Measurements from ENCODE around the gene MTUS2.

The MTUS2 gene

DNA sequence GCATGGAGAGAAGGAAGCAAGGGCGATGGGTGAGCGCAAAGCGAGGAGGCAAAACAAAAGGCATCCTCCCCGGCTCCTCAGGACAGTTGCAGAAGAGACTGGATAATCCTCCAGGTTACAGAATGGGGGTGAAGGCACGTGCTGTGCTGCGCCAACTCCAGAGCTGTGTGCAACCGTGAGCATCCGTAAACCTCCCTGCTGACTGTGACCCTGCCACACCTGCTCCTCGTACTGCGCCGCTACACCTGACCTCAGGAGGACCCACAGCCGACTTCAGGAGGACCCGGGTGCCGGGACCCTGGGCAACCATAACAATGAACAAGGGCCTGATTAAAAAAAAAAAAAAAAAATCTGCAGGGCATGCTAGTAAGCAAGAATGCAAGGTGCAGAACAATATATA is 706.6 kb downstream of the MTUS2 start:
- DNase-seq (ENCODE audit: low spot score): no peak

DNA sequence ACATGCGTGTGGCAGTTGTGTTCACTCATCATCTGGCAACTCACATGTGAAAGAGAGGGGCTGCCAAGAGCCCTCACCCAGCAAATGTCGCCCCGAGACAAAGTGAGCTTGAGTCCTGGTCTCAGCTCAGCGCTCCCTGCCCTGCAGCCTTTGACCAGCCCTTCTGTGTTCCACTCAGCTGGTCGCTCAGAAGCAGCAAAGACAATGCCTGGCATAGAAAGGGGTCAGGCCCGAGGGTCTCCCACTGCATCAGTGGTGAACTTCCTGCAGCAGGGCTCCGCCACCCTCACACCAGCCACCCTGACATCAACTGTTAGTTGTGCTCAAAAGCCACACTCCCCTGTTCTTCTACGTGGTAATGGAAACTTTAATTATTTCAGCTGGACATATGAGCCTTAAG is 707.4 kb downstream of the MTUS2 start:
- no peak for DNase-seq (ENCODE audit: low spot score)

DNA sequence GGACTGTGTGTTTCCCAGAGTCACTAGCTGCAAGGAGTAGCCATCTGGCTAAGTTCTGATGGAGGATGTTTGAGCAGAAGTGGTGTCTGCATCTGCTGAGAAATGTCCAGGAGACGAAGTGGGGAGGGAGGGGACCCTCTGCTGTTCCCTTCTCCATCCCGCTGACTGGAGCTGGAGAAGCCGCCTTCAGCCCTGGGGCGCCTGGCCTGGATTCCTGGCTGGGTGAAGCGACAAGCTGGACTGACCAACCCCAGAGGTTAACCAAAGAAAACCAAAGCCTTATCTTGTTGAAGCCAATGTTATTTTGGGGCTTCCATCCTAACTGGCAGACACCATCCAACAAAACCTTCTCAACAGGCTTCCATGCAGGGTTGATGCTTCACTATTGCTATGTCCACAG is 707.8 kb downstream of the MTUS2 start:
- DNase-seq (ENCODE audit: low spot score): no peak

DNA sequence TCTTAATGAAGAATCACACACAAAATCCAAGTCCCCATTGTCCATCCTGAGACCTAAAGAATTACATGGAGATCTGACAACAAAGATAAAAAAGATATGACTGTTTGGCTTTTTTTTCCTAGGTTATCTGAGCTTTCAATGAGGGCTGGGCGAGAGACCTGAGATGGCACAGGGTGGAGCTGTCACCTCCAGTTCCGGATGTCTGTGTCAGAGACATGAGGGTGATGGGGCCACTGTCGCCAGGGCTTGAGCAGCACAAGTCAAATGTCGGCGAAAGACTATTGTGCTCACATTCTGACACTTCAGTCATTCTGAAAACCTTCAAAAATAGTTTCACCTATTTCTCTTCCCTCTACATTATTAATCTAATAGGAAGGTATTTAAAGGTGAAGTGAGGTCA is 709.6 kb downstream of the MTUS2 start:
- DNase-seq (ENCODE audit: low spot score): no peak

DNA sequence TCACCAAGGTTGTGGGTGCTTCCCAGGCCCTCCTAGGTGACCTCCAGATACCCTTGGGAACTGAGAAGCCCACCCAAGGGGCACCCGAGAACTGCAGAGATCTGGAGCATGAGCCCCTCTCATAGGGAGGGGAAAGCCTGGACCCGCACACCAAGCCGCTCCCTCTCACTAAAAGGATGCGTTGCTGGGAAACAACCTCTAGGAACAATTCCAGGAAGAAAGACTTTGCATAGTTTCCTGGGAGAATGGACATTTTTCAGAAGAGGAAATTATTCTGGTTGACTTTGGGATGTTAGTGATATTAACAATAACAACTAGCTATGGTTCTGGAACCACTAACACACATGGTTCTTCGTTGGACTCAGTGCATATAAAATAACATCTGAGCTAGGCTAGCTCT is 710.8 kb downstream of the MTUS2 start:
- no peak for DNase-seq (ENCODE audit: low spot score)

DNA sequence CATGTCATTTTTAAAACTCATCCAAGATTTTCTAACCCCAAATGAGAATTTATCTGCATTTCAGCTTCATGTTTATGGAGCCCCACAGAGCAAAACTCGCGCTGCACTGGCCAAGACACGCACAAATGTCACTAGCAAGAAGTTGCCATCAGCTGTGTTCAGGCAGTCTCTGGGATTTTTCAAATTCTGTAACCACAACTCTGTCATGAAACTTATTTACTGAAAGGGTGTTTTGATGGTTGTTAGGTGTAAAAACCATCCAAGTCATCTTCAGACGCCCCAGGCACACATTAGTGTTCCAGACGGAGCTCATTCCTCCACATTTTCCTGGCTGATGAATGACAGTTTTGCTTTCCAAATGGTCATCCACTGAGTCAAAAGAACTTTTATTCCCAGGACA is 712.0 kb downstream of the MTUS2 start:
- no peak for DNase-seq (ENCODE audit: low spot score)

DNA sequence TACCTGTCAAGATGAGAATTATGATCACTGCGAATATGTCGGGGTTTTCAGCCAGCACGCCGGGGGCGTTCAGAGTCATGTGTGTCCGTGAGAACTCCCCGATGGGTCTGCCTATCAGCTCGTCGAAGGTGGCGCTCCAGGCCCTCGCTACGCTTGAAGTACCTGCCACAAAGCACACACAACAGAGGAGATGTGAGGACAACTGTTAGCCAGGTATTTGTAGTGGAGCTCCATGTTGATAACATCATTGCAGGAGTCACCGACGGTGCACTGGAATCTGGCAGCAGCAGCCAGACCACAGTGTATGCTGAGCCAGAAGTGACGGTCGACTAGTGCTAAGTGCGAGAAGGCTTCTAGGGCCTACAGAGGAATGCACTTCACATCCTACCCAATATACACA is 712.7 kb downstream of the MTUS2 start:
- no peak for DNase-seq (ENCODE audit: low spot score)

DNA sequence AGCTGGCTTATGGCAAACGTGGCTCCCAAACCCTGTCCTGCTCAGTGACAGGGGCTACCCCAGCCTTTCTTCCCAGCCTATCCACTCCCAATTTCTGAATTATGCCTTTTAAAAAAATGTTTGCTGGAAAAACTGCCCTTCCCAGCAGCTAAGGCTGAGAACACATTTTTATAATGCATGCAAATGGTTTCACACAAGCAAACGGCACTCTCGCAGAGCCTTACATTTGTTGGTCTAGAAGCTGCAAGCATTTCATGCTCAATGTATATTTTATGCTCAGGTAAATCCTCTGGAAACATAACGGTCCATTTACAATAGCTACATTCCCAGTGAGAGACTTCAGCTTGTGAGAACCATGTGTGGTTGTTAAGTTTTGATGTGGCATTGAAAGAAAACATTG is 713.9 kb downstream of the MTUS2 start:
- no peak for DNase-seq (ENCODE audit: low spot score)

DNA sequence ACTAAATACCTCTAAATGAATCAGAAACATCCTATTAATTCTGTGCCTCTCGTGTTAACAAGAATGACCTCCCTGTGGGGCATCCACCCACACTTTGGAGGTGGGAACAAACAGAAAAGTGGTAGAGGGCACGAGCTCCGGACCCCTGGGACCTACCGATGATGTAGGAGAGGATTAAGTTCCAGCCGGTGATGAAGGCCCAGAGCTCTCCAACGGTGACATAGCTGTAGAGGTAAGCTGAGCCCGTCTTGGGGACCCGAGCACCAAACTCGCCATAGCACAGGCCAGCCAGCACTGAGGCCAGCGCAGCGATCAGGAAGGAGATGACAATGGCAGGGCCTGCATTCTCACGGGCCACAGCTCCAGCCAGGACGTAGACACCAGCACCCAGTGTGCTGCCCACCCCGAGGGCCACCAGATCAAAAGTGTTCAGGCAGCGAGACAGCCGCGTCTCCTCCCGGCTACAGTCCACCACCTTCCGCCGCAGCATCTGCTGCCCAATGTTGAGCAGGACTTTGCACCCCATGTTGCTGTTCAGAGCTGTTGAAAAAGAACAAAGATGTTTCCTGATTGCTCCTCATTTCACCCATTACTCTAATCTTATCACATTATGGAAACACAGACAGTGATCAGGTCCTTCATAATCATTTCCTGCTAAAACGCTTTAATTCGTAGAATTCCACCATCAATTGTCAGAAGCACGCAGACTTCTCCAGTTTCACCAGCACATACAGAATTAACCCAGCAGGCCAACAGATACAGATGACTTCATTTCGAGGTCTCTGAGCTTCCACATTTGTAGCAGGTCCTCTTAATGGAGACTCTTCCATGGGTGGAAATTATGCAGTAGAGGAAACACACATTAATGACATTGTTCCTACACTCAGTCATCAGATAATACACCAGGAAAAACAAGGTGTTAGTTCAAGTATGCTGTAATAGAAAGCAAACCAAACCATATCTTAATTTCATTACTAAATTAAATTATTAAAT is 715.8 kb downstream of the MTUS2 start:
- no peak for DNase-seq (ENCODE audit: low spot score)

DNA sequence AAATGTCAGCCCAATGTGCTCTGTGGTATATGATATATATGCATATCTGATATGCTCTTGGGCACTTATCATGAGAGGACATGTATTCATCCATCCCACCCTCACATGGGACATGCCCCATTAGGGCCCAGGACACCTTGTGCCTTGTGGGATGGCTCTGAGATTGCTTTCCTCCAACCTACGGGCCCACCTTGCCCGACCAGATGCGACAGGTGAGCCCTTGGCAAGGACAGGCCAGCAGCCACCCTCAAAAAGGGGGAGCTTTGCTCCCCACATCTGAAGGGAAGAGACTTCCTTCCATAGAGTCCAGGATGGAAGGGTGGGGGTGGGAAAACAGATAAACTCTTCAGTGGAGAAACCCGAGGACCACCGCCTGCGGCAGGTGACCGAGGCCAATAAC is 716.7 kb downstream of the MTUS2 start:
- no peak for DNase-seq (ENCODE audit: low spot score)

DNA sequence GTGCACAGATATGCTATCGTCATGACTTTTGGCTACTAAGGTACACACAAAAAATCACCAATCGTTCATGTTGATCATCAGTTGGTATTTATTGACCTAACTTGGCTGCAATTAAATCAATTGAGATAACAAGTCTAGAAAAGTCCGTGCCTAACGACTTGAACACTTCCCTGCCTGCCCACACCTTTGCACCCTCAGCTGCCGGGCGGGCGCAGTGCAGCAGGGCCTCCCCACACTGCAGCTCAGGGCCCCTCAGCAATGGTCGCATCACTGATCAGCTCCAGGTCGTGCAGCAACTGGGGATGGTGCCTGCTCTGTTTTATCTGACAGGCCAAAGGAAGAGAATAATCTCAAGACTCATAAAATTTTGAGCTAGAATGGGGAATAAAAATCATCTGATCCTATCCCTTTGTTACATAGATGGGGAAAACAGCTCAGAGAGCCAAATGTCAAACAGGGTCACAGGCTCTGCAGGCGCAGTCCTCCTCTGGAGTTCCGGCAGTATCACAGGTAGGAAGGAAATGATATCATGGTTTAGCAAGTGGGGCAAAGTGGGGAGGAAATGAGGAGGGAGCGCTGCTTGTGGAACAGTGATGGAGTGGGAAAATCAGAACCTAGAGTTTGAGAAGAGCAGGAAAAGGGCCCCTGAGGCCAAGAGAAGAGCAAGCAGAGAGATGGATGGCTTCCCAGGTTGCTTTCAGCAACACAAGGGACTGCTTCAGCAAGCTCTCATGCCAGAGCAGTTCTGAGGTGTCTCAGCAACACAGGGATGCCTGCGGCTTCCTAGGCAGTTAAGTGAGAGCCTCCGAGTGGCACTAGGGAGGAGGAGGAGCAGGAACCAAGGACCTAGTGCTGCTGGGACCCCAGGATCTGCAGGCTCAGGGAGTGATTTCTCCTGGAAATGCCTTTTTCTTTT is 717.9 kb downstream of the MTUS2 start:
- no peak for DNase-seq (ENCODE audit: low spot score)

DNA sequence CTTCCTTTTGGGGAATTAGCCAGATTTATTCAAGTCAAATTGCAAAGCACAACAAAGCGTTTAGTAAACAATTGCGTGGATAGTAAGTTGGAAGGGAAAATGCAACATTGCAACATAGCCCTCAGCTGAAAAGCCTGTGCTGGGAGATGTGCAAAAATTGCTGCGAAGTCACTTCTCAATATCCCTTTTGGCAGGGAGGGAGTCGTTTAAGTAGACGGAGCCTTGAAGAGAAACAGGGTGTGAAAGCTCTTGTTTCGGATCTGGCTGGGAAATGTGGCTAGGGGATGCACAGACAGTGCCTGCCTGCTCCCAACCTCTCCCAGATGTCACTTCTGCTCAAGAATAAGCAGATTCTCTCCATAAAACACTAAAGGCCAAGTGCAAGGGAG is 718.5 kb downstream of the MTUS2 start:
- DNase-seq (ENCODE audit: low spot score): no peak

DNA sequence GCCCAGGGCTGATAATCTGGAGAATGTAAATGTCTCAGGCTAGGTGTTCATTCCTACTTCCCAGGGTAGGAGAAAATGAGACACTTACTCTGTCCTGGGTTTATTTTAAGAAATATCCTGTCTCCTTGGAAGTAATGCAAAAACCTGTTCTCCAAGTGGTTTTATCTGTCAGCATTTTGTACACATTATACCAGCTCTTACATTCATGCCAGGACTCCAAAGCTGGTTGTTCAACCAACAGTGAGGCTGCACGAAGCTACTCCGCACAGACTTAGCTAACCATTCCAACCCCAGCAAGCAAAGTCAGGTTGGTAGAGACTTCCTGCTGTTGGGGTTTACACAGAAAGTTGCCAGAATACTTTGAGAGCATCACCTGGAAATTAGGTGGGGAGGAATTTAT is 719.7 kb downstream of the MTUS2 start:
- DNase-seq (ENCODE audit: low spot score): no peak

DNA sequence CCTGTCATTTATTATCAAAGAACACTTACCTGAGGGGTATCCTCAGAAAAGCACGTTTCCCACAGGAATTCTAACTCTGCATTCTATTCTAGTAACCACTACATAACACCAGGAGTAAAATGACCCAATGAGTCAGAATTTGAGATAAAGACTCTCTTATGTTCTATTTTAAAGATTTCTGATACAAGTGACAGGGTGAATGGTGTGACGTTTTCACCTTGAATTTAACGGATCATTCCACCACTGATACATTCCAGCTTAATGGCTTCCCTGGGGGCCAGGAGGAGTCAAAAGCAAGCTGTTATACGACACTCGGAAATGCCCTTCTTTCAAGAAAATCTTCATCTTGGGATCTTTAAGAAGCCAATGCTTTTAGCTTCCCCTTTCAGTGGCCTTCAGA is 720.2 kb downstream of the MTUS2 start:
- DNase-seq (ENCODE audit: low spot score): no peak

DNA sequence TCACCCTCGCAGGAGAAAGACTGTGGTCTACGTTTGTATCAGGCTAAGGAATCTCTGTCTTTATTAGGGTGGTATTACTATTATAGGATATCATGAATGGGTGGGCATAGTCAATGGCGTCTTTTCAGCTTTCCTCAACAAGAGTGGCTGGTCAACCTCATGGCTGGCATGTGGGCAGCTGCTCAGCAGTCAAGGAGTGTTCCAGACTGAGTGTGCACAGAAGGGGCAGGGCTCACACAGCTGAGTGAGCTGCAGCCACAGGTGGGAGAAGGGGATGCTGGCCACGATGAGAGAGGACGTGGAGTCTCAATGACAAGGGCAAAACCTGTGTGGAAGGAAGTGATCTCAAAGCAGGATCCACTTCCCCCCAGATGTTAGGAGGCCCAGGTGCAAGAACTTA is 720.7 kb downstream of the MTUS2 start:
- DNase-seq (ENCODE audit: low spot score): no peak

DNA sequence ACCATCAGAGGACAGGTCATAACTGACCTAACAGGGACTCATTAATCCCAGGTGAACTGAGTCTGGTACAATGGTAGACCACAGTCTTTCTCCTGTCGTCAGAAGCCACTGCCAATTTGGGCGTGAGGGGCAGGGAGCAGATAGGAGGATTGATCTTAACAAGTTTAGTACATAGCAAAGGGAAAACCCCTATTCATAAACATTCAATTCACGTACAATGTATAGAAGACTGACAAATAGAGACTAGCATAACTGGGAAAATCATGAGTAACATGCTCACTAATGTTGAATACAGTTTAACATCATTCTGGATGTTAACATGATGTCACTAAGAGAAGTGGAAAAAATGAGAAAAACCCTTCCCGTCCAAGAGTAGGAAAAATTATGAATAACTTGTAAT is 721.3 kb downstream of the MTUS2 start:
- no peak for DNase-seq (ENCODE audit: low spot score)

DNA sequence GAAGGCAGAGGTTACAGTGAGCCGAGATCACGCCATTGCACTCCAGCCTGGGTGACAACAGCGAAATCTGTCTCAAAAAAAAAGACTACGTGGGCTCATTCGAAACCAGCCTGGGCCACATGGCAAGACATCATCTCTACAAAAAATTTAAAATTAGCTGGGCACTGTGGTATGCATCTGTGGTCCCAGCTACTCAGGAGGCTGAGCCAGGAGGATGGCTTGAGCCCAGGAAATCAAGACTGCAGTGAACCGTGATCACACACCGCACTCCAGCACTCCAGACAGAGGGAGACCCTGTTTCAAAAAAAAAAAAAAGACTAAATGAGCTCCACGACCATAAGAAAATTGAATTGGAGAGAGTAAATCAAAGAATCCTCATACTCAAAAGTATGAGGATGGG is 722.2 kb downstream of the MTUS2 start:
- DNase-seq (ENCODE audit: low spot score): no peak

DNA sequence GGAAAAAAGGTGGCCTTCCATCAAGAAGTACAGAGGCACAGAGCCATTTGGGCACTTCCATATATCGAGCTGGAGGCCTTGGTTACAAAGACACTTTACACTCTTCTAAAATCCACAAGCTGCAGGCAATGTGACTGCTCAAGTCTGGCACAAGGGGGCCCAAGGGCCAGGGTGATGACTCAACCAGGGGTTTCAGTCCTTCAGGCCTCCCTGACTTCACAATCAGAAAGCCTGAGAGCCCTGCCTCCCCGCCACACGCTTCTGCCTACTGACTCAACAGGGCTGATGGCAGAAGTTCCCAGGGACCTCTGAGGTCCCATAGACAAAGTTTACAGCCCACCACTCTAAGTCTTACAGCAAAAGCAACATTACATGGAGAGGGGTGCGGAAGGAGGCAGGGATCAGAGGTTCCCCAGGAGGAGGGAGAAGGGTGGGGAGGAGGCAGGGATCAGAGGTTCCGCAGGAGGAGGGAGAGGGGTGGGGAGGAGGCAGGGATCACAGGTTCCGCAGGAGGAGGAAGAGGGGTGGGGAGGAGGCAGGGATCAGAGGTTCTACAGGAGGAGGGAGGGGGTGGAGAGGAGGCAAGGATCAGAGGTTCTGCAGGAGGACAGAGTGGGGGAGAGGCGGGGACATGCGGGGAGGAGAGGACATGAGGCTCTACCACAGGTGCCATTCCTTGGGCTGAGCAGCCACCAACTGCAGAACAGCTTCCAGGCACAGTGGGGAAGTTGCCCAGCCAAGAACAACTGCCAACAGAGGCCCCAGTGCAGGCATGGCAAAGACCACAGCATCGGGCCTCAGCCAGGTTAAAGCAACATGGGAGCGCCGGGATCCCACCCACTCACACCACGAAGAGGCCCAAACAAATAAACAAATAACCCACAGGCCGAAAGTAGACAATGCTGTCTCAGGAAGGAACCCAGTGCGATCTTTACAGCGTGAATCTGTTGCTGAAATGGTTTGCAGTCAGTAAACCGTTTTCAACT is 723.4 kb downstream of the MTUS2 start:
- DNase-seq (ENCODE audit: low spot score): peak; percentile 3

DNA sequence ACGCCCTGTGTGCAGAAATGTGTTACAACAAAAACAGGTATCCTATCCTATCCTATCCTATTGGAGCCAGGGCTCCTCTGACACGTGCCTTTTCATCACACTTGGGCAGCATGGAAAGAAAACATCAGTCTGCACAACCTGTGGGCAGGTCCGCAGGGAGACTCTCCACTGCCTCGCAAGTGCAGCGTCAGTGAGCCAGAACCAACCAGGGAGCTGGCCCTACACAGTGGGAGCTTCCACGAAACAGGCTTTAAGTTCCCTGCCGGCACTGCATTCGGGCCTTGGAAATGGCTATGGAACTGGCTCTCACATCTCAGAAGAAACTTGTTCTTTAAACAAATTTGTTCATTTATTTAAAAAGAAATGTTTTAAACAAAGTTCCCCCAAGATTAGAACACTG is 725.8 kb downstream of the MTUS2 start:
- DNase-seq (ENCODE audit: low spot score): no peak

DNA sequence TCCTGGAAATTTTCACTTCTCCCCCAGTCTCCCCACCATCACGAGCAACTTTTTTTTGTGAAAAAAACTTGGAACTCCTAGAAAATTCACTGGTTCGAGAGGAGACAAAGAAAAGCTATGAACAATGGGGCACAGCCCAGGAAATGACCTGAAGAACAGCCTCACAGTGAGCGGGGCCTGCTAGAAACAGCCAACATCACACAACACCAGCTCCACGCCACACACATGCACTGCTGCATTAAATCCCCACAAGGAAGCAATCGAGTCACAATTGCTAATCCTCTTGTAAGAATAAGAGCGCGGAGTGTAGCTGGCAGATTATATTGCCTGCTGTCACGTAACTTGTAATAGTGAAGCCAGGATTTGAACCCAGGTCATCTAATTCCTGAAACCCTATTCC is 726.5 kb downstream of the MTUS2 start:
- DNase-seq (ENCODE audit: low spot score): no peak

DNA sequence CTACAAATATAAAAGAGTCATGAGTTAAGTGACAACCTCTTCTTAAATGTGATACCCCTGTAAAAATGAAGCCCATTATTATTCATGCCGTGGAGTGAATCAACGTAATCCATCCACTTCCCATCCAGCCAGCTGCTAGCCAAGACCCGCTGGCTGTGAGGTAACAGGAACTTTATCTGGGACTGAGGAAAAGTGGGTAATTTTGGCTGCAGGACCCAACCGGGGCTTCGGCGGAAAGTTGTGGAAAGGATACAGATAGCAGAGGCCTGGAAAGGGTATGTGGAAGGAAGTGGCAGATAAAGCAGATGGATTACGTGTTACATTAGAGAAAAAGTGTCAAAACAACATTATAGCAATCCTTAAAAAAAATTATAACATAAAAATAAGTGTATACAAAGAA is 727.0 kb downstream of the MTUS2 start:
- no peak for DNase-seq (ENCODE audit: low spot score)

DNA sequence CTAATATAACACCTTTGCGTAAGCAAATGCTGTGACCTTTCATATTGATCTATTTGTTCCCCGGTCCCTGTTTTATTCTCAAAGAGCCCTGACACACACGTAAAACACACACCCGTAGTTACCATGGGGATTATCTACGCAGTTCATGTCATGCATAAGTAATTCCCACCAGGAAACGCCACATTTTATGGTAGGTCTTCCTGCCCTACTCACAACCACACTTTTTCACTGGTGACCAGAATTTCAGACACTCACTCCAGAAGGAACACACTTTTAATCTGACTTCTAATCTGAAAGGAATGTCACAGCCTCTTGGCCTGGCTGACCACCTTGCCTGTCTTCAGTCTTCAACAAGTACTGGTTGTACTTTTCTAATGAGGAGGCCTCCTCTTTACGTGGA is 728.6 kb downstream of the MTUS2 start:
- DNase-seq (ENCODE audit: low spot score): no peak
